CD14-positive monocyte (primary cell): ENCODE results near the gene EPS8L1. TPM values are rescaled to one million over a fixed set of nuclear protein-coding genes. Genes with fewer than 3 reads are reported as not detected.
"Not testable (repeated sequence)": the region's sequence is repeated elsewhere in the genome, so short reads cannot be mapped to it uniquely, and the experiment has no call there.

ENCODE experiments used
- DNase-seq, 3 donors: peaks; one replicate each; pipeline ENCODE4 v3.0.0-alpha.2; 2011 to 2022
- H2AFZ ChIP-seq: 2 replicates; pipeline ENCODE4 v1.6.0; 2012; ENCODE audit warnings: mild to moderate bottlenecking, low read depth, low read length, inconsistent platforms; ENCODE audit not compliant: insufficient read depth, poor library complexity, severe bottlenecking
- H3K27ac ChIP-seq, 2 donors: 1 replicate in 1 of 2; 2 replicates in 1 of 2; pipeline ENCODE4 v1.5.1; 2012 to 2013; ENCODE audit warnings: low read length in 2 of 2, control low read depth in 1 of 2, inconsistent platforms in 1 of 2, low read depth in 1 of 2, mild to moderate bottlenecking in 1 of 2
- H3K27me3 ChIP-seq, 2 donors: one replicate each; pipeline versions ENCODE4 v1.6.0 to v1.6.1; 2011 to 2013; ENCODE audit warnings: low read length in 2 of 2; ENCODE audit not compliant: control insufficient read depth in 2 of 2, insufficient read depth in 2 of 2
- H3K36me3 ChIP-seq, 2 donors: replicated peaks in 1 of 2; 1 replicate in 1 of 2; 2 replicates in 1 of 2; pipeline versions ENCODE4 v1.5.1 to v1.6.1; 2012 to 2013; ENCODE audit warnings: low read length in 2 of 2, control low read depth in 1 of 2, inconsistent platforms in 1 of 2, mild to moderate bottlenecking in 1 of 2; ENCODE audit not compliant: insufficient read depth in 2 of 2, control insufficient read depth in 1 of 2
- H3K4me1 ChIP-seq, 2 donors: 1 replicate in 1 of 2; 2 replicates in 1 of 2; pipeline versions ENCODE4 v1.5.1 to v1.6.1; 2012 to 2013; ENCODE audit warnings: low read length in 2 of 2, control low read depth in 1 of 2, inconsistent platforms in 1 of 2, mild to moderate bottlenecking in 1 of 2, moderate library complexity in 1 of 2; ENCODE audit not compliant: insufficient read depth in 2 of 2, control insufficient read depth in 1 of 2
- H3K4me2 ChIP-seq: replicated peaks from 2 replicates; pipeline ENCODE3; 2012; ENCODE audit warnings: low read length, moderate library complexity, mild to moderate bottlenecking; ENCODE audit not compliant: poor library complexity, severe bottlenecking; ENCODE audit errors: extremely low read depth
- H3K4me3 ChIP-seq, 3 experiments: fragments of 200-600 bp in 1 of 3; sonication (generic) in 1 of 3; replicated peaks in 1 of 3; 1 replicate in 2 of 3; 2 replicates in 1 of 3; pipeline ENCODE4 v1.5.1; 2011 to 2013; ENCODE audit warnings: low read length in 3 of 3, mild to moderate bottlenecking in 3 of 3, control low read depth in 2 of 3, low read depth in 2 of 3, inconsistent platforms in 1 of 3, moderate library complexity in 1 of 3
- H3K79me2 ChIP-seq: 2 replicates; pipeline ENCODE4 v1.6.0; 2012; ENCODE audit warnings: mild to moderate bottlenecking, control low read depth, inconsistent platforms, low read length, moderate library complexity; ENCODE audit not compliant: insufficient read depth
- H3K9ac ChIP-seq: 2 replicates; pipeline ENCODE4 v1.6.0; 2017; ENCODE audit warnings: low read length, mild to moderate bottlenecking; ENCODE audit not compliant: insufficient read depth, poor library complexity, severe bottlenecking
- H3K9me3 ChIP-seq, 2 donors: replicated peaks in 1 of 2; 1 replicate in 1 of 2; 2 replicates in 1 of 2; pipeline versions ENCODE4 v1.5.1 to v1.6.1; 2012 to 2013; ENCODE audit warnings: low read length in 2 of 2, control low read depth in 1 of 2; ENCODE audit not compliant: control insufficient read depth in 1 of 2, insufficient read depth in 1 of 2
- H4K20me1 ChIP-seq: 2 replicates; pipeline ENCODE4 v1.6.0; 2012; ENCODE audit warnings: mild to moderate bottlenecking, low read length, control low read depth, moderate library complexity; ENCODE audit not compliant: insufficient read depth
- H3K27ac Mint-ChIP-seq, 7 donors: one replicate each; pipeline ENCODE4 v1.8.0; 2020; ENCODE audit warnings: mild to moderate bottlenecking in 7 of 7, mixed read lengths in 7 of 7, moderate library complexity in 6 of 7, inconsistent platforms in 2 of 7
- H3K27me3 Mint-ChIP-seq, 3 donors: one replicate each; pipeline ENCODE4 v1.8.0; 2021 to 2022; ENCODE audit warnings: low read depth in 3 of 3, mild to moderate bottlenecking in 3 of 3, mixed read lengths in 3 of 3, moderate library complexity in 3 of 3, inconsistent platforms in 1 of 3
- H3K36me3 Mint-ChIP-seq, 2 donors: one replicate each; pipeline ENCODE4 v1.8.0; 2020; ENCODE audit warnings: mixed read lengths in 2 of 2, inconsistent platforms in 1 of 2, mild to moderate bottlenecking in 1 of 2
- H3K4me1 Mint-ChIP-seq: one replicate; pipeline ENCODE4 v1.8.0; 2020; ENCODE audit warnings: mild to moderate bottlenecking, mixed read lengths
- H3K4me3 Mint-ChIP-seq, 2 donors: one replicate each; pipeline ENCODE4 v1.8.0; 2020; ENCODE audit warnings: mild to moderate bottlenecking in 2 of 2, mixed read lengths in 2 of 2, moderate library complexity in 1 of 2
- H3K9me3 Mint-ChIP-seq, 7 donors: one replicate each; pipeline ENCODE4 v1.8.0; 2020 to 2022; ENCODE audit warnings: mixed read lengths in 7 of 7, mild to moderate bottlenecking in 6 of 7, moderate library complexity in 6 of 7, inconsistent platforms in 2 of 7
- WGBS: methylation state at CpG from one replicate; pipeline ENCODE4 v1.1.5; 2013; ENCODE audit warnings: missing lambda C conversion rate; ENCODE audit not compliant: insufficient coverage; 5-methylcytosine and 5-hydroxymethylcytosine counted together
- intact Hi-C, 2 donors: fragments of 100-400 bp; cut with micrococcal nuclease; formaldehyde crosslinking; loops; one replicate each; pipeline versions ENCODE4 v1.15.0 to v1.15.1; 2023
- polyA plus RNA-seq, 3 donors: library from polyadenylated mRNA; depleted of rRNA in 1 of 3; unstranded in 2 of 3; stranded (reverse) in 1 of 3; fragments of 300-500 nt in 2 of 3; fragments of >200 nt in 1 of 3; fragmentation: Illumina TruSeq in 2 of 3; gene quantifications; 1 replicate in 2 of 3; 2 replicates in 1 of 3; pipeline ENCODE4 v1.2.3, GENCODE V29; 2012 to 2021
- TF ChIP-seq, protein P1 (sequence below): fragments of 200-600 bp; IDR thresholded peaks from one replicate; pipeline ENCODE4 v1.8.0; 2022; ENCODE audit warnings: antibody characterized with exemption, mild to moderate bottlenecking

Gene EPS8L1
- polyA plus RNA-seq, 3 donors, result 1.5 to 5.0 (median 1.8) TPM

DNA sequence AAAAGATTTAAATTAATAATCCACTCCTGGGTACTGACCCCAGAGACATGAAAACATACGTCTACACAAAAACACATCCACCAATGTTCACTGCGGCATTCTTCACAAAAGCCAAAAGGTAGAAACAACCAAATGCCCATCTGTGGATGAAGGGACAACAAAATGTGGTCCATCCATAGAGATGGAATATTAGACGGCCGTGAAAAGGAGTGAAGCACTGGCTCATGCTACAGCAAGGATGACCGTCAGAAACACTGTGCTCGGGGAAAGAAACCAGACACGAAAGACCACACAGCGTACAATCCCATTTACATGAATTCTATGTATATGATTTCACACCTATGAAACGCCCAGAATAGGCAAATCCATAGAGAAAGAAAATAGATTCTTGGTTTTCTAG is 18.8 kb upstream of the EPS8L1 start:
- no peak overlapping the region for H2AFZ ChIP-seq
- no CpG with 5 or more reads among the region's 9 CpGs for WGBS
- H3K27me3 ChIP-seq, result no peaks in the 10 kb centered on the region
- Mint-ChIP-seq H3K4me1 (peaks cover 1% of the 10 kb centered on the region), H3K27ac (no peak overlapping the region), H3K36me3 (peaks cover 51 to 67% of the 10 kb centered on the region in 2 donors), H3K27me3 (no peaks in the 10 kb centered on the region), H3K4me3 (no peak overlapping the region), H3K9me3 (peaks cover 0 to 4% (median 2%) of the 10 kb centered on the region in 7 donors)
- peaks cover 33 to 51% of the 10 kb centered on the region in 2 donors for H3K36me3 ChIP-seq
- DNase-seq, result no peak
- no peaks in the 10 kb centered on the region for H3K79me2 ChIP-seq
- TF ChIP-seq, protein P1, sequence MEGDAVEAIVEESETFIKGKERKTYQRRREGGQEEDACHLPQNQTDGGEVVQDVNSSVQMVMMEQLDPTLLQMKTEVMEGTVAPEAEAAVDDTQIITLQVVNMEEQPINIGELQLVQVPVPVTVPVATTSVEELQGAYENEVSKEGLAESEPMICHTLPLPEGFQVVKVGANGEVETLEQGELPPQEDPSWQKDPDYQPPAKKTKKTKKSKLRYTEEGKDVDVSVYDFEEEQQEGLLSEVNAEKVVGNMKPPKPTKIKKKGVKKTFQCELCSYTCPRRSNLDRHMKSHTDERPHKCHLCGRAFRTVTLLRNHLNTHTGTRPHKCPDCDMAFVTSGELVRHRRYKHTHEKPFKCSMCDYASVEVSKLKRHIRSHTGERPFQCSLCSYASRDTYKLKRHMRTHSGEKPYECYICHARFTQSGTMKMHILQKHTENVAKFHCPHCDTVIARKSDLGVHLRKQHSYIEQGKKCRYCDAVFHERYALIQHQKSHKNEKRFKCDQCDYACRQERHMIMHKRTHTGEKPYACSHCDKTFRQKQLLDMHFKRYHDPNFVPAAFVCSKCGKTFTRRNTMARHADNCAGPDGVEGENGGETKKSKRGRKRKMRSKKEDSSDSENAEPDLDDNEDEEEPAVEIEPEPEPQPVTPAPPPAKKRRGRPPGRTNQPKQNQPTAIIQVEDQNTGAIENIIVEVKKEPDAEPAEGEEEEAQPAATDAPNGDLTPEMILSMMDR, result no peak
- H3K4me3 ChIP-seq, result no peak overlapping the region
- no peaks in the 10 kb centered on the region for H4K20me1 ChIP-seq
- no peak overlapping the region for H3K4me2 ChIP-seq
- no peak overlapping the region for H3K9ac ChIP-seq
- H3K9me3 ChIP-seq, result no peaks in the 10 kb centered on the region
- H3K4me1 ChIP-seq, result peaks cover 0 to under 1% of the 10 kb centered on the region in 2 donors
- intact Hi-C loops, result no loop called here
- H3K27ac ChIP-seq, result no peak overlapping the region

DNA sequence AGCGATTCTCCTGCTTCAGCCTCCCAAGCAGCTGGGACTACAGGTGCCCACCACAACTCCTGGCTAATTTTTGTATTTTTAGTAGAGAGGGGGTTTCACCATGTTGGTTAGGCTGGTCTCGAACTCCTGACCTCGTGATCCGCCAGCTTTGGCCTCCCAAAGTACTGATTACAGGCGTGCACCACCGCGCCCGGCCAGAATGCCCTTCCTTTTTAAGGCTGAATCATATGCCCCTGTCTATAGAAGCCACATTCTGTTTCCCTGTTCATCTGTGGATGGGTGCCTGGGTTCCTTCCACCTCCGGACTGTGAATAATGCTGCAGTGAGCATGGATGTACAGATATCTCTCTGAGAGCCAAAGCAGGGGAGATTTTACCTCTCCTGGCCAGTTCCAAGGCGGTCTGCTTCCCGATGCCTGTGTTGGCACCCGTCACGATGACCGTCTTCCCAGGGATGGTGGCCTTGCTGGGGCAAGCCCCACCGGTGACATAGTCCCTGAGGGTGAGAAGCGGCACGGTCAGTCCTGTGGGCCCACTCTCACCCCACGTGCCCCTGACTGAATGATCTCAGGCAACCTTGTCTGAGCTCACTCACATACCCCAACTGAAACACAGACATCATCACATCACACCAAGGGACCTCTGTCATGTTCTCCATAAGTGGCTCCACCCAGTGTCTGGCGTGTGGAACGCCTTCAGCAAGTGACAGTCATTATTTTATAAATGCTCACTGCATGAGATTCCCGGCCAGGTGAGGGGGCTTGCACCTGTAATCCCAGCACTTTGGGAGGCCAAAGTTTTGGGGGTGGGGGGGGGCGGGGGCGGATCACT is 16.7 kb upstream of the EPS8L1 start:
- H2AFZ ChIP-seq, result no peak overlapping the region
- 98% methylated on average over 16 of the region's 23 CpGs for WGBS
- no peak overlapping the region for H3K4me3 Mint-ChIP-seq
- no peak for DNase-seq
- TF ChIP-seq, protein P1, result no peak
- H3K9me3 Mint-ChIP-seq, result peaks cover 0 to 7% (median 6%) of the 10 kb centered on the region in 7 donors
- peak overlapping the region in 2 of 7 donors; percentile 7 to 68 for H3K27ac Mint-ChIP-seq
- H3K4me1 ChIP-seq, result peaks cover 8 to 10% of the 10 kb centered on the region in 2 donors
- no peak overlapping the region for H3K9ac ChIP-seq
- no peak overlapping the region for H3K27ac ChIP-seq
- no peak overlapping the region for H3K4me2 ChIP-seq
- no peak overlapping the region for H3K4me3 ChIP-seq
- H3K9me3 ChIP-seq, result peaks cover 0 to 4% of the 10 kb centered on the region in 2 donors
- no peaks in the 10 kb centered on the region for H3K79me2 ChIP-seq
- H3K27me3 ChIP-seq, result no peaks in the 10 kb centered on the region
- peaks cover 9% of the 10 kb centered on the region for H3K4me1 Mint-ChIP-seq
- peaks cover 0 to 8% (median 4%) of the 10 kb centered on the region in 3 donors for H3K27me3 Mint-ChIP-seq
- peaks cover 38 to 46% of the 10 kb centered on the region in 2 donors for H3K36me3 Mint-ChIP-seq
- H3K36me3 ChIP-seq, result peaks cover 23 to 39% of the 10 kb centered on the region in 2 donors
- intact Hi-C loops, result no loop called here
- no peaks in the 10 kb centered on the region for H4K20me1 ChIP-seq

DNA sequence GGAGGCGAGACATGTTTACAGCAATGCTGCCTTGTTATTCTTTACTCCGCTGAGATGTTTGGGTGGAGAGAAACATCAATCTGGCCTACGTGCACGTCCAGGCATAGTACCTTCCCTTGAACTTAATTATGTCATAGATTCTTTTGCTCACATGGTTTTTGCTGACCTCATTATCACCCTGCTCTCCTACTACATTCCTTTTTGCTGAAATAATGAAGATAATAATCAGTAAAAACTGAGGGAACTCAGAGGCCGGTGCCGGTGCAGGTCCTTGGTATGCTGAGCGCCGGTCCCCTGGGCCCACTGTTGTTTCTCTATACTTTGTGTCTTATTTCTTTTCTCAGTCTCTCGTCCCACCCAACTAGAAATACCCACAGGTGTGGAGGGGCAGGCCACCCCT is 15.4 kb upstream of the EPS8L1 start:
- H3K4me2 ChIP-seq, H3K79me2 ChIP-seq, H3K27ac ChIP-seq, H3K27ac Mint-ChIP-seq, H3K9ac ChIP-seq, H4K20me1 ChIP-seq, H2AFZ ChIP-seq, H3K27me3 ChIP-seq, H3K9me3 ChIP-seq, H3K4me3 Mint-ChIP-seq, intact Hi-C loops, H3K9me3 Mint-ChIP-seq, H3K4me1 Mint-ChIP-seq, H3K4me3 ChIP-seq, DNase-seq: not testable (repeated sequence)
- Histone ChIP-seq H3K4me1 (peaks cover 8 to 10% of the 10 kb centered on the region in 2 donors), H3K36me3 (peaks cover 18 to 28% of the 10 kb centered on the region in 2 donors)
- 100% methylated on average over 1 of the region's 9 CpGs for WGBS
- H3K27me3 Mint-ChIP-seq, result peaks cover 3 to 11% (median 4%) of the 10 kb centered on the region in 3 donors
- H3K36me3 Mint-ChIP-seq, result peaks cover 31 to 35% of the 10 kb centered on the region in 2 donors
